Ovary (tissue), 9 donors: ENCODE results near the gene SH3PXD2A. TPM values are rescaled to one million over a fixed set of nuclear protein-coding genes. Genes with fewer than 3 reads are reported as not detected.
A peak's percentile ranks its signal among the peaks of the same experiment; 100 is the strongest.

Source experiments
- DNase-seq, 5 donors: peaks; one replicate each; pipeline ENCODE4 v3.0.0-alpha.2; 2019 to 2020
- H3K27ac ChIP-seq, 2 donors: fragments of 200-600 bp; one replicate each; pipeline versions ENCODE4 v1.5.1 to v1.8.0; 2019 to 2022
- H3K27me3 ChIP-seq: fragments of 200-600 bp; one replicate; pipeline ENCODE4 v1.8.0; 2022
- H3K36me3 ChIP-seq: fragments of 200-600 bp; sonication (generic); one replicate; pipeline ENCODE4 v1.5.1; 2019
- H3K4me1 ChIP-seq: one replicate; pipeline ENCODE4 v1.8.1; 2013; ENCODE audit warnings: mild to moderate bottlenecking, moderate library complexity; ENCODE audit not compliant: insufficient read depth
- H3K4me3 ChIP-seq: fragments of 200-600 bp; sonication (generic); one replicate; pipeline ENCODE4 v1.5.1; 2017
- H3K9me3 ChIP-seq, 2 donors: fragments of 200-600 bp in 1 of 2; sonication (generic) in 1 of 2; one replicate each; pipeline versions ENCODE4 v1.5.1 to v1.8.1; 2013 to 2019; ENCODE audit warnings: mild to moderate bottlenecking in 1 of 2, moderate library complexity in 1 of 2
- CTCF ChIP-seq, 3 donors: fragments of 450-650 bp in 2 of 3; fragments of 200-600 bp in 1 of 3; IDR thresholded peaks; one replicate each; pipeline versions ENCODE4 v1.5.1 to v1.8.0; 2016 to 2022; ENCODE audit warnings: antibody characterized with exemption in 3 of 3, mild to moderate bottlenecking in 1 of 3
- EP300 ChIP-seq: sonication (generic); formaldehyde crosslinking; IDR thresholded peaks from one replicate; pipeline ENCODE4 v1.6.1; 2017; ENCODE audit warnings: antibody characterized with exemption
- POLR2A ChIP-seq: fragments of 450-650 bp; IDR thresholded peaks from one replicate; pipeline ENCODE4 v1.6.1; 2017; ENCODE audit warnings: antibody characterized with exemption, mild to moderate bottlenecking, moderate library complexity
- WGBS, 3 donors: extraction: QIAGEN DNeasy Blood & Tissue Kit in 1 of 3; methylation state at CpG; one replicate each; pipeline versions ENCODE4 v1.1.5 to v1.1.7; 2013 to 2017; 5-methylcytosine and 5-hydroxymethylcytosine counted together
- intact Hi-C, 4 donors: fragments of 100-400 bp; cut with DNase I; formaldehyde crosslinking; loops; one replicate each; pipeline versions ENCODE4 v1.11.0 to v1.15.1; 2022 to 2023
- polyA plus RNA-seq, 2 donors: library from polyadenylated mRNA; stranded (reverse); fragments of 200-250 nt in 1 of 2; fragments of 350-450 nt in 1 of 2; fragmentation: Illumina TruSeq in 1 of 2; extraction: RNeasy Lipid Tissue Mini Kit (QIAGEN cat#74804) in 1 of 2; gene quantifications; one replicate each; pipeline ENCODE4 v1.2.3, GENCODE V29; 2013 to 2014
- total RNA-seq, 7 donors: library from RNA; depleted of rRNA in 2 of 7; stranded (reverse); fragments of >200 nt in 2 of 7; fragmentation: NEBNext Ultra II Directional in 3 of 7; extraction: Animal tissue kit (Norgen Biotek cat#: 25700) in 3 of 7; gene quantifications; one replicate each; pipeline versions ENCODE4 v1.1.0 to v1.2.4, GENCODE V29; 2016 to 2023
- donor health status: DM: no; HTN: no; CAD: no; lungs with moderate emphysema.
- donor health status: DM: no; HTN: no; CAD: no.
- donor health status: Bipolar disorder and iron deficiency.
- donor health status: DM: yes; HTN: yes; CAD: no.
- donor health status: DM: no; HTN: no; CAD: no.
- donor health status: DM: yes; HTN: yes; CAD: no.

Gene SH3PXD2A
- total and polyA plus RNA-seq, 9 donors, result 15.3 to 82.9 (median 52.2) TPM

GRCh38 chr10:103685880-103686669 lies 169.3 kb downstream of the SH3PXD2A start:
- DNase-seq, result peak; percentile 79 to 91 (median 89)
- intact Hi-C loops, result loop anchor here in 2 of 4 donors (2.0 to 10.0 kb wide), 4 partner anchors 84 to 271 kb away; partner anchors contain the start of gene NEURL1 (in 1 of the 2)
- TF ChIP-seq CTCF (IDR thresholded peaks at IDR 0.05) (peak; percentile 93 to 96 (median 94)), POLR2A (no peak), EP300 (peak; percentile 43)
- H3K27me3 ChIP-seq, result no peaks in the 10 kb centered on the region
- 21 to 22% (median 22%) methylated on average over 7 to 8 of the region's 8 CpGs for whole genome bisulfite sequencing, 3 donors
- H3K36me3 ChIP-seq, result no peaks in the 10 kb centered on the region
- H3K4me1 ChIP-seq, result no peaks in the 10 kb centered on the region
- no peaks in the 10 kb centered on the region for H3K9me3 ChIP-seq
- H3K27ac ChIP-seq, result peak overlapping the region in 1 of 2 donors; percentile 28
- no peak overlapping the region for H3K4me3 ChIP-seq

GRCh38 chr10:103683851-103684250 lies 171.5 kb downstream of the SH3PXD2A start:
- Histone ChIP-seq H3K27me3 (no peaks in the 10 kb centered on the region), H3K27ac (no peak overlapping the region), H3K4me3 (no peak overlapping the region), H3K36me3 (no peaks in the 10 kb centered on the region), H3K9me3 (no peaks in the 10 kb centered on the region), H3K4me1 (peaks cover 3% of the 10 kb centered on the region)
- intact Hi-C loops, result loop anchor here in 1 of 4 donors (10.0 kb wide), 2 partner anchors 189 to 269 kb away; partner anchors contain the start of gene NEURL1
- 95 to 98% (median 97%) methylated on average over 4 of the region's 4 CpGs for WGBS, 3 donors
- TF ChIP-seq EP300 (no peak), POLR2A (no peak), CTCF (IDR thresholded peaks at IDR 0.05) (no peak)
- peak in 1 of 5 donors; percentile 16 for DNase-seq

GRCh38 chr10:103682631-103683030 lies 172.7 kb downstream of the SH3PXD2A start:
- 79 to 88% (median 80%) methylated on average over 12 of the region's 12 CpGs for WGBS, 3 donors
- DNase-seq, result no peak
- H3K27ac ChIP-seq, result no peak overlapping the region
- TF ChIP-seq EP300, result no peak
- no peak for TF ChIP-seq CTCF (IDR thresholded peaks at IDR 0.05)
- H3K27me3 ChIP-seq, result no peaks in the 10 kb centered on the region
- H3K4me3 ChIP-seq, result no peak overlapping the region
- H3K36me3 ChIP-seq, result no peaks in the 10 kb centered on the region
- intact Hi-C loops, result loop anchor here in 1 of 4 donors (10.0 kb wide), 2 partner anchors 188 to 268 kb away; partner anchors contain the start of gene NEURL1
- H3K9me3 ChIP-seq, result no peaks in the 10 kb centered on the region
- peaks cover 8% of the 10 kb centered on the region for H3K4me1 ChIP-seq

- DNase-seq, result no peak
- H3K27me3 ChIP-seq, result no peaks in the 10 kb centered on the region
- 87 to 89% (median 89%) methylated on average over 29 of the region's 29 CpGs for WGBS, 3 donors
- H3K9me3 ChIP-seq, result no peaks in the 10 kb centered on the region
- H3K36me3 ChIP-seq, result no peaks in the 10 kb centered on the region
- intact Hi-C loops, result loop anchor here in 1 of 4 donors (10.0 kb wide), 2 partner anchors 187 to 267 kb away; partner anchors contain the start of gene NEURL1
- H3K4me1 ChIP-seq, result peaks cover 12% of the 10 kb centered on the region
- no peak overlapping the region for H3K4me3 ChIP-seq
- no peak overlapping the region for H3K27ac ChIP-seq
- TF ChIP-seq CTCF (IDR thresholded peaks at IDR 0.05) (no peak), POLR2A (no peak), EP300 (no peak)
Observed at GRCh38 chr10:103681617-103682399, 173.6 kb downstream of the SH3PXD2A start.
